SJCRH30 (cell line): Measurements from ENCODE around the gene SOD2. TPM values are rescaled to one million over a fixed set of nuclear protein-coding genes. Genes with fewer than 3 reads are reported as not detected.
"Not testable (repeated sequence)": the region's sequence is repeated elsewhere in the genome, so short reads cannot be mapped to it uniquely, and the experiment has no call there.

Experiments
- DNase-seq, 2 experiments: peaks; one replicate each; pipeline ENCODE4 v3.0.0-alpha.2; 2015 to 2020
- H3K27ac ChIP-seq: fragments of 250-450 bp; sonication (Bioruptor Pico); 2 replicates; pipeline ENCODE4 v1.5.1; 2020; ENCODE audit warnings: mild to moderate bottlenecking, moderate library complexity
- H3K27me3 ChIP-seq: fragments of 250-450 bp; sonication (Bioruptor Pico); 2 replicates; pipeline ENCODE4 v1.5.1; 2020; ENCODE audit warnings: mild to moderate bottlenecking, moderate library complexity
- H3K36me3 ChIP-seq: fragments of 250-450 bp; sonication (Bioruptor Pico); 2 replicates; pipeline ENCODE4 v1.5.1; 2020; ENCODE audit warnings: mild to moderate bottlenecking, moderate library complexity
- H3K4me1 ChIP-seq: fragments of 250-450 bp; sonication (Bioruptor Pico); 2 replicates; pipeline ENCODE4 v1.5.1; 2020; ENCODE audit warnings: mild to moderate bottlenecking, moderate library complexity
- H3K4me3 ChIP-seq: fragments of 250-450 bp; sonication (Bioruptor Pico); 2 replicates; pipeline ENCODE4 v1.5.1; 2020; ENCODE audit warnings: mild to moderate bottlenecking, moderate library complexity
- H3K9me3 ChIP-seq: fragments of 250-450 bp; sonication (Bioruptor Pico); replicated peaks from 2 replicates; pipeline ENCODE4 v1.5.1; 2020; ENCODE audit warnings: mild to moderate bottlenecking, moderate library complexity
- total RNA-seq: library from RNA; depleted of rRNA; stranded (reverse); fragments of >200 nt; shearing (Covaris generic); gene quantifications from 2 replicates; pipeline ENCODE4 v1.2.3, GENCODE V29; 2014

Gene SOD2
- total RNA-seq, 1 experiment from 2014 or later = 137 TPM

DNA sequence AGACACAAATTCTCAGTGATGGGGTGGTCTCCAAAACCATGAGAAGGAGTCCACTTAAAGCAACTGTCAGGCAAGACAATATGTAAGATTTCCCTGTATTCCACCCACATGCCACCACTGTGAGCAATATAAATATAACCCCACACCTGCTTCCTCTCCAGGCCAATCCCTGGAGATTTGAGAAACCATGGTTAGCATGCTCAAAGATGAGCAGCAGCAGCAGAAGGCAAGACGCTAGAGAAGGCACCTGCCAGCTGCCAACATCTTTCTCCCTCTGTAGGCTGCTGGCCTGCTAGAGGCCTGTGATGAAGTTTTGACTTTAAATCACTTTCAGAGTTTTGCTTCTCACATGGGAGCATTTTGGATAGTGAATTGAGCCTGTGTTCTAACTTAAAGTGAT is 7.9 kb upstream of the SOD2 start:
- Histone ChIP-seq H3K9me3 (no peaks in the 10 kb centered on the region), H3K36me3 (no peaks in the 10 kb centered on the region), H3K4me3 (no peak overlapping the region), H3K27me3 (no peaks in the 10 kb centered on the region), H3K4me1 (peaks cover 17% of the 10 kb centered on the region), H3K27ac (peak overlapping the region; percentile 37)
- peak; percentile 74 to 87 for DNase-seq

DNA sequence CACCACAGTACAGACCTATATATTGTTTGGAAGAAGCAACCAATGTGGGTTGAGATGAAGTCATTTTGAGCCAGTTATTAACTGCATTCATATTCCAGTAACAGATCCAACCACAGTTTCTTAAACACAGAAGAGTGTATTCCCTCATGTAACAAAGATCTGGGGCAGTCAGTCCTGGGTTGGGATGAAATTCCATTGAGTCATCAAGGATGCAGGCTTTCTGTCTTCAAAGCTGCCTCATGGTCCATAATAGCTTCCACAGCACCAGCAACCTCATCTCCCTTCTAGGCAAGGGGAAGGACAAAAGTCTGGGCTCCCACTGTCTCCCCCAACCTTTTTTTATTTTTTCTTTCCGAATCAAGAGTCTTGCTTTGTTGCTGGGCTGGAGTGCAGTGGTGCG is 2.9 kb upstream of the SOD2 start:
- peaks cover 16% of the 10 kb centered on the region for H3K4me1 ChIP-seq
- no peak overlapping the region for H3K4me3 ChIP-seq
- H3K27ac ChIP-seq = no peak overlapping the region
- no peak for DNase-seq
- H3K27me3 ChIP-seq = no peaks in the 10 kb centered on the region
- H3K36me3 ChIP-seq = no peaks in the 10 kb centered on the region
- H3K9me3 ChIP-seq = no peaks in the 10 kb centered on the region

DNA sequence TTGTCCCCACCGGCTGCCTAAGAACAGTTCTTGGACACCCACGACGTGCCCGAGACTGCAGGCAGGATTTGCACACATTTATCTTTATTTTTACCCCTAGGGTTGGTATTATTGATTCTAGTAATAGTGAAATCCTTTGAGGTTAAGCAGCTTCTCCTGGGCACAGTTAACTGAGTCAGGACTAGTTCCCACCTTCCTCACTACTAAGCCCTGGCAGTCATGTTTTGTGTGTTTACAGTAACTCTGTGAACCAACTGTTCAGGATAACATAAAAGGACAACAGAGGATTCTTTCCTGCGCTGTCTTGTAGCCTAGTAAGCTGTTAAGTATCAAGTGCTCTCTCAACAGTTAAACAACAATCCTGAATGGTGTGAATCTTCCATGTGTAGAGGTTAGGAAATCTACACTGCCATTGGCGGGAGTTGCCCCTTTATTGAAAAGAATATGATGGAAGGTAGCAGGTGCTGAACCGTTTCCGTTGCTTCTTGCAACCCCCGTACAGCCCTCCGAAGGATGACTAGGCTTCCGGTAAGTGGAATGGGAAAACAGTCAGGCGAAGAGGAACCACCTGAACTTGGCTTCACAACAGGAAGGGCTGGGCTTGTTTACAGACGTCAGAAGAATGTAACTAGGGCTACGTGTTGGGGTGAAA is 979 bp upstream of the SOD2 start:
- Histone ChIP-seq H3K27ac (peak overlapping the region; percentile 96), H3K27me3 (no peaks in the 10 kb centered on the region), H3K36me3 (no peaks in the 10 kb centered on the region; the same call in 1 of the 2 replicates), H3K9me3 (no peaks in the 10 kb centered on the region), H3K4me1 (peaks cover 7% of the 10 kb centered on the region; the same call in 1 of the 2 replicates), H3K4me3 (peak overlapping the region; percentile 98)
- peak; percentile 92 to 98 for DNase-seq

DNA sequence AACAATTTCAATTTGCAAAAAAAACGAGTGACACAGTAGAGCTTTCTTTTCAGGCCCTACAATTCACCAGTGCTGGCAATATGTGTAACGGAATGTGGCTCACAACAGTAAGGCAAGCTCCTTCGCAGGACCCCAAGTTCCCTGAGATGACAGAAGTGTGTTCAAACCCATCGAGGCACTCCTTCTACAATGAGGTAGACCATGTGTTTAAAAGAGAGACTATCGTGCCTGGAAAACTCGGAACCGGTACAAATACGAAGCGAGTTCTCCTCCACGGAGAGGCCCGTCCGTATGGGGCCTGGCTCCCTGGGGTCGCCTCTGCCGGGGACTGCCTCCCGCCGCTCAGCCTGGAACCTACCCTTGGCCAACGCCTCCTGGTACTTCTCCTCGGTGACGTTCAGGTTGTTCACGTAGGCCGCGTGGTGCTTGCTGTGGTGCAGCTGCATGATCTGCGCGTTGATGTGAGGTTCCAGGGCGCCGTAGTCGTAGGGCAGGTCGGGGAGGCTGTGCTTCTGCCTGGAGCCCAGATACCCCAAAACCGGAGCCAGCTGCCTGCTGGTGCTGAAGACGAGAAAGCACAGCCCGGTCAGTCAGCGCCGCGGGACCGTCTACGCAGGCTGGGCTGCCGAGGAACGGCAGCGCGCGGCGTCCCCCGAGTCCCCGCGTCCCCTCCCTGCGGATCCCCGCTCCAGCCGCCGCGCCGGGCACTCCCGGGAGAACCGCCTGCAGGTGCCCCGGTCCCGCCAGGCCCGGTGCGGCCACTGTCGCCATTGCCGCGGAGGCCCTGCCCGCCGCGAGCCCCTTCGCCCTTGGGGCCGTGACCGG is 526 bp downstream of the SOD2 start:
- Histone ChIP-seq H3K4me3 (peak overlapping the region; percentile 98), H3K9me3 (no peaks in the 10 kb centered on the region), H3K27ac (peak overlapping the region; percentile 96), H3K27me3 (no peaks in the 10 kb centered on the region), H3K36me3 (peaks cover 8% of the 10 kb centered on the region; the same call in 1 of the 2 replicates), H3K4me1 (peaks cover 7% of the 10 kb centered on the region; the same call in 1 of the 2 replicates)
- peak; percentile 53 to 63 for DNase-seq

DNA sequence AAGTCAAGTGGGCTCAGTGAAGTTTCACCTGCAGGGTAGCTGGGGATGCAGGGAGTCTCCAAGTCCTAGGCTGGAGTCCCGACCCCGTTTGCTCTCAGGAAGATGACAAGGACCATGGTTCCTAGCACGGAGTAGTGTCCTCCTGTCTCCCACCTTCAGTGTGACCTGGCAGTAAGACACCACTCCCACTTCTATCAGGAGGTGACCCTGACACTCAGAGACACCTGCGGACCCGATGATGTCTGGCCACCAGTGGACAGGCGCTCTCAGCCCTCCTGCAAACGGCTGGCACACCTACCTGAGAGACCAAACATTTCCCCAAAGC is 1.1 kb downstream of the SOD2 start:
- H3K9me3 ChIP-seq = no peaks in the 10 kb centered on the region
- no peaks in the 10 kb centered on the region for H3K27me3 ChIP-seq
- H3K4me3 ChIP-seq = peak overlapping the region; percentile 98
- peaks cover 7% of the 10 kb centered on the region; the same call in 1 of the 2 replicates for H3K4me1 ChIP-seq
- no peak for DNase-seq
- no peak overlapping the region for H3K27ac ChIP-seq
- peaks cover 14% of the 10 kb centered on the region for H3K36me3 ChIP-seq

DNA sequence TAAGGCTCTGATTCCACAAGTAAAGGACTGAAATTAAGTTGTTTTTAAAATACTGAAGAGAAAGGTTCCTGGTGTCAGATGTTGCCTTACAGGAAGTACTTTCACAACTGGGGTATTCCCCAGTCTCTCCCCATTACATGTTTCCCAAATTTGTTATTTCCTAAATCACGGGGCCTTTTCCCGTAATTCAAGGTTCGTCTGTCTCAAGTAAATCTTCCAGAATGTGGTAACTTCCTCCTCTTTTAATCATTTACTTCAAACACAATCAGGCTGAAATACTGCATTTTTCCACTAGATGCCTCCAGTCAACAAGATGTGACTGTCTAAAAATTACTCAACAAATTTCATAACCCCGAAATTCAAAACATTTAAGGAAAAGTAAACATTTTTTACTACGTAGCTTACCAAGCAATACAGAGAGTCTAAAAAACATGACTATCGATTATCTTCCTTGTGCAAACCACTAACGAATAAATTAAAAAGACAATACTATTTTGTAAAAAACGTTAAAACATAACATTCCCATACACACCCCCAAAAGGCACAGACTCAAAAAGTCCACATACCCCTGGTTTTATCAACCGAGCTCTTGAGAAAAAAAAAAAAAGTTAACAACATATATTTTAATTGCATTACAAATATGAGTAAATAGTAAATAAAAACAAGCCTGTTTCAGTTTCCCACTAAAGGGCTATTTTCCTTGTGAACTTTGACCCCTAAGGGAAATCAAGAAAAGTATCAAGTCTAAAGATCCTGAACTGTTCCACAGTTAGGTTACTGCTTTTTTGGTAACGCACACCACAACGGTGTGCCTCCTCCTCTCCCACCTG is 1.7 kb downstream of the SOD2 start:
- Histone ChIP-seq H3K4me3 (peak overlapping the region; percentile 98), H3K27me3 (no peaks in the 10 kb centered on the region), H3K27ac (no peak overlapping the region), H3K9me3 (no peaks in the 10 kb centered on the region), H3K4me1 (peaks cover 7% of the 10 kb centered on the region; the same call in 1 of the 2 replicates), H3K36me3 (peaks cover 19% of the 10 kb centered on the region)
- peak in 1 of 2 experiments; percentile 73 for DNase-seq

DNA sequence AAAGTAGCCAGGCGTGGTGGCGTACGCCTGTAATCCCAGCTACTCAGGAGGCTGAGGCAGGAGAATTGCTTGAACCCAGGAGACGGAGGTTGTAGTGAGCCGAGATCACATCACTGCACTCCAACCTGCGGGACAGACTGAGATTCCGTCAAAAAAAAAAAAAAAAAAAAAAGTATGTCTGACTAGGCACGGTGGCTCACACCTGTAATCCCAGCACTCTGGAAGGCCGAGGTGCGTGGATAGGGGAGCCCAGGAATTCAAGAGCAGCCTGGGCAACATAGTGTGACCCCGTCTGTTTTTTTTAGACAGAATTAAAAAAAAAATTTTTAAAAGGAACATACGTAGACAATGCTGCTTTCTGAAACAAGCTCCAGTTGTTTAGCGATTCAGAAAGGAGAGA is 2.9 kb downstream of the SOD2 start:
- H3K4me3 ChIP-seq, DNase-seq, H3K9me3 ChIP-seq, H3K27ac ChIP-seq, H3K27me3 ChIP-seq, H3K4me1 ChIP-seq: not testable (repeated sequence)
- H3K36me3 ChIP-seq = peaks cover 28% of the 10 kb centered on the region

DNA sequence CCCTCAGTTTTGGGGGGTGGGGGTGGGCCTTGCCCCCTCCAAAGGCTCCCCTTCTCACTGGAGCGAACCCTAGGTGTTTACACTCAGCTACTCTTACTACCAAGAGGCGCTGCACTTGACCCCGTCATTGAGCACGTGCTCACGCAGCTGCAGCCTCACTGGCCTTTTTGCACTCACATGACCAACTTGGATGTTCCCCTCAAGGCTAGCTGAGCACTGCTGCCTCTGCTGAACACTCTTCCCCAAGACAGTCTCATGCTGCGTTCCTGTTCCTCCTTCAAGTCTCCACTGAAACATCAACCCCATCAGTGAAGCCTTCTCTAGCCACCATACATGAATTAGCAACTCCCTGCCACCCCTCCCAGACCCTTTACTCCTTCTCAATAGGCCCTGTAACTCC is 4.0 kb downstream of the SOD2 start:
- peaks cover 3% of the 10 kb centered on the region; the same call in 1 of the 2 replicates for H3K4me1 ChIP-seq
- no peaks in the 10 kb centered on the region for H3K27me3 ChIP-seq
- no peak overlapping the region for H3K4me3 ChIP-seq
- no peak overlapping the region for H3K27ac ChIP-seq
- peaks cover 36% of the 10 kb centered on the region for H3K36me3 ChIP-seq
- H3K9me3 ChIP-seq = no peaks in the 10 kb centered on the region
- no peak for DNase-seq

DNA sequence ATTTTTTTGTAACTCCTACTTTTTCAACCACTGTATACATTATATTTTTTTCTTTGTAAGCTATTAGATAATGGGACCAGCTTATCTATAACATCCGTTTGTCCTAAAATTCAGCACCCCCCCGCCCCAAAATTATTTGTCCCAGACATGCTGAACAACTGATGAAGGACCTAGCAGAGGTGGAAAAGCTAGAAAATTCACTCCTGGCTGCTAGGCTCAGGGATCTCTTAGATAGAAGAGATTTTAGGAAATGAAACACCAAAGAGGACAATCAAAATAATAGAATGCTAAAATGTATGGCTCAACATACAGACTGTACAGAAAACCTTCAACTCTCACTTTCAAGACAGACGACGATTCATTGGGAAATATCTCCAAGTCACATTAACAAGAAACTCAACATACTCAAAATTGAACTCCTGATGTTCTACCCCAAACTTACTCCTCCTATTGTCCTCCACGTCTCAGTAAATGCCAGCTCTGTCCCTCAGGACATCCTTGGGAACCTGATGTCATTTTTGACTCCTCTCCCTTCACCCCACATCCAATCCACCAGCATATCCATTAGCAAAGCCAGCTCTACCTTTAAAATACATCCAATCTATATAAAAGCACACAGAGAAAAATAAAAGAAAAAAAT is 4.7 kb downstream of the SOD2 start:
- no peak overlapping the region for H3K27ac ChIP-seq
- peaks cover 3% of the 10 kb centered on the region; the same call in 1 of the 2 replicates for H3K4me1 ChIP-seq
- peaks cover 42% of the 10 kb centered on the region for H3K36me3 ChIP-seq
- no peaks in the 10 kb centered on the region for H3K27me3 ChIP-seq
- no peak overlapping the region for H3K4me3 ChIP-seq
- no peaks in the 10 kb centered on the region for H3K9me3 ChIP-seq
- DNase-seq = no peak

DNA sequence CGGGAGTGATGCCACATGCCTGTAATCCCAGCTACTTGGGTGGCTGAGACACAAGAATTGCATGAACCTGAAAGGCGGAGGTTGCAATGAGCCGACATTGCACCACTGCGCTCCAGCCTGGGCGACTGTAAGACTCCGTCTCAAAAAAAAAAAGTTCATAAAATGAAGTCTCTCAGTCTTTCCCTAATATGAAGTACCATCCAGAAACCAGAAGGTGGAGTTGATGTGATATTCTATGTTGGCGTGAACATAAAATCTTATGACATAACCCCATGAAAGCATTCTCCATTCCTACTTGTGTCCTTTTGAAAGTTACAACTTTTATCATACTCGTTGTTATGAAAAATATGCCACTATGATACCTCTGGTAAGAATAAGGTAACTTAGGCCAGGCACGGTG is 5.7 kb downstream of the SOD2 start:
- Histone ChIP-seq H3K36me3 (peaks cover 45% of the 10 kb centered on the region), H3K27me3 (no peaks in the 10 kb centered on the region), H3K4me3 (no peak overlapping the region), H3K27ac (no peak overlapping the region), H3K4me1 (peaks cover 3% of the 10 kb centered on the region; the same call in 1 of the 2 replicates), H3K9me3 (no peaks in the 10 kb centered on the region)
- DNase-seq = no peak

DNA sequence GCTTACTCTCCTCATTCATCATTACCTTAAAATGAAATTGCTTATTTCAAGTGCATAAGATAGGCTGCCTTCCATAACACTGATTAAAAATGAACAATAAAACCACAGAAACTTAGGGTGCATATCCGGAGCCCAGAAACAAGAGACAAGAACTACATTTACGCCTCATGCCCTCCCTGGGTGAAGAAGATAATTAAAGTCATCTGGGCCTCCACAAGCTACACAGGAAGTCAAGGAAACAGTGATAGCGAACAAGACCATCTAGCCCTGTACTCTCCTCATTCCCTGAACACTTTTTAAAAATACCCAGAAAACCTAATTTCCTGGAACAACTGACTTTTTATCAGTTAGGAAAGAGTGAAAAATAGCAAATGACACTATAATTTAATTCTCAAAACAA is 6.3 kb downstream of the SOD2 start:
- H3K27ac ChIP-seq = no peak overlapping the region
- H3K36me3 ChIP-seq = peaks cover 51% of the 10 kb centered on the region
- no peak overlapping the region for H3K4me3 ChIP-seq
- no peaks in the 10 kb centered on the region for H3K27me3 ChIP-seq
- H3K4me1 ChIP-seq = peaks cover under 1% of the 10 kb centered on the region; the same call in 1 of the 2 replicates
- no peak for DNase-seq
- H3K9me3 ChIP-seq = no peaks in the 10 kb centered on the region

DNA sequence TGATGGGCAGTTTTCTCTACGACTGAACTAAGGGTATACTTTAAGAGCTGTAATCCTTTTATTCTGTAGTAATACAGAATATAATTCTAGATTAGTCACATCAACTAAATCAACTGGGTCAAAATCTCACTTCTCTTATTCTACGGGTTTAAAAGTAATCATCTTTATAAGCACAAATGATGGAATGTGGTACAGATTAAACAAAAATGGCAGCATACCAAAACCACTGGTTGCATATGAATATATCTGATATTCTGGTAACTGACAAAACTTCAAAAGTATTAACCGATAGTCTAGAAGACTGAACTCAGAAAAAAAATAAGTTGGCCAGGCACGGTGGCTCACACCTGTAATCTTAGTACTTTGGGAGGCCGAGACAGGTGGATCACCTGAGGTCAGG is 7.0 kb downstream of the SOD2 start:
- H3K4me1 ChIP-seq = no peaks in the 10 kb centered on the region
- H3K36me3 ChIP-seq = peaks cover 54% of the 10 kb centered on the region
- DNase-seq = no peak
- no peak overlapping the region for H3K27ac ChIP-seq
- no peaks in the 10 kb centered on the region for H3K9me3 ChIP-seq
- H3K4me3 ChIP-seq = no peak overlapping the region
- no peaks in the 10 kb centered on the region for H3K27me3 ChIP-seq

DNA sequence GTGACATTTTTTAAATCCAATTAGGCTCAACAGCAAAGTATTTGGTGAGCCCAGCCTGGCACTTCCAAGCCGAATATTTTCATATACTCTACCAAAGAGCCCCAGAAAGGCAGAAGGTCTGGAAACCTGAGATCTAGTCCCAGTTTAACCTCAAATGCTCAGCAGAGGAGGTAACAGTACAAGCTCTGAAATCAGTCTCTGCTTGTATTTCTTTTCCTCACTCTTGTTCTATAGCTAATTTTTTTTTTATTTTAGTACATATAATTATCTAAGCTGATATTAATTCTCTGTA is 9.1 kb downstream of the SOD2 start:
- Histone ChIP-seq H3K4me1 (no peaks in the 10 kb centered on the region), H3K4me3 (no peak overlapping the region), H3K27me3 (no peaks in the 10 kb centered on the region), H3K36me3 (peaks cover 68% of the 10 kb centered on the region), H3K27ac (no peak overlapping the region), H3K9me3 (no peaks in the 10 kb centered on the region)
- no peak for DNase-seq

DNA sequence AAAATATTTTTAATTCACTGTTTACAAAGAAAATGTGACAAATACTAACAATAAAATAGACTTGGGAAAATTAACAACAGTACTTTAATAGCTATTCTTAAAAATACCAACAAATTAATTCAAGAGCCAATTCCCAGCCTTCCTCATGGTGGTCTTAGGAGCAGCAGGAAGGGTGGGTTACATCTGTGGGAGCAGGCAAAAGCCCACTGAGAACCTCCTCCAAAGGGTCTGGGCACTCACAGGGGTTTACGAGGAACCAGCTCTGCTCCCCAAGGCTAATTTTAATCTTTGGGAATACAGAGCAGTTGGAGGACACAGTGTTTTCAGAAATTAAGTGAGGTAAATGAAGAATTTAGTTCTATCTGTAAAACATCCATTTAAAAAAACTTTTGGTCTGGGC is 10.2 kb downstream of the SOD2 start:
- no peak for DNase-seq
- peaks cover 66% of the 10 kb centered on the region for H3K36me3 ChIP-seq
- H3K27ac ChIP-seq = no peak overlapping the region

More for the DNA sequence above, 10.2 kb downstream of the SOD2 start:
- Histone ChIP-seq H3K9me3 (no peaks in the 10 kb centered on the region), H3K27me3 (no peaks in the 10 kb centered on the region), H3K4me1 (no peaks in the 10 kb centered on the region), H3K4me3 (no peak overlapping the region)
